Stomach (tissue), 9 donors: Measurements from ENCODE around the gene EFCAB11. TPM values are rescaled to one million over a fixed set of nuclear protein-coding genes. Genes with fewer than 3 reads are reported as not detected.
A peak's percentile ranks its signal among the peaks of the same experiment; 100 is the strongest.

ENCODE experiments used
- DNase-seq, 2 donors: peaks; one replicate each; pipeline versions ENCODE4 v3.0.0 to v3.0.0-alpha.2; 2013 to 2019
- H3K27ac ChIP-seq, 5 donors: fragments of 200-600 bp in 4 of 5; sonication (generic) in 4 of 5; one replicate each; pipeline ENCODE4 v1.5.1; 2013 to 2019; ENCODE audit warnings: mild to moderate bottlenecking in 1 of 5, moderate library complexity in 1 of 5
- H3K27me3 ChIP-seq, 3 donors: fragments of 200-600 bp; sonication (generic); one replicate each; pipeline ENCODE4 v1.5.1; 2017 to 2019; ENCODE audit warnings: mixed run types in 1 of 3
- H3K36me3 ChIP-seq, 4 donors: fragments of 200-600 bp; sonication (generic); 1 replicate in 3 of 4; 2 replicates in 1 of 4; pipeline ENCODE4 v1.5.1; 2016 to 2019
- H3K4me1 ChIP-seq, 4 donors: fragments of 200-600 bp; sonication (generic); one replicate each; pipeline ENCODE4 v1.5.1; 2016 to 2019
- H3K4me3 ChIP-seq, 4 donors: fragments of 200-600 bp; sonication (generic) in 3 of 4; one replicate each; pipeline ENCODE4 v1.5.1; 2016 to 2019; ENCODE audit warnings: mild to moderate bottlenecking in 1 of 4
- H3K9me3 ChIP-seq, 4 donors: fragments of 200-600 bp; sonication (generic); one replicate each; pipeline ENCODE4 v1.5.1; 2016 to 2019
- EP300 ChIP-seq: sonication (generic); formaldehyde crosslinking; IDR thresholded peaks from one replicate; pipeline ENCODE4 v1.6.1; 2017; ENCODE audit warnings: antibody characterized with exemption
- POLR2A ChIP-seq, 4 donors: fragments of 450-650 bp; IDR thresholded peaks; one replicate each; pipeline ENCODE4 v1.6.1; 2016; ENCODE audit warnings: antibody characterized with exemption in 4 of 4, control low read depth in 2 of 4, mild to moderate bottlenecking in 1 of 4, moderate library complexity in 1 of 4
- POLR2AphosphoS5 ChIP-seq, 3 donors: sonication (generic); formaldehyde crosslinking; IDR thresholded peaks; one replicate each; pipeline ENCODE4 v1.6.1; 2016; ENCODE audit warnings: antibody characterized with exemption in 3 of 3
- WGBS, 5 donors: extraction: QIAGEN DNeasy Blood & Tissue Kit in 3 of 5; methylation state at CpG; one replicate each; pipeline versions ENCODE4 v1.1.5 to v1.1.7; 2013 to 2018; 5-methylcytosine and 5-hydroxymethylcytosine counted together
- intact Hi-C: fragments of 100-400 bp; cut with DNase I; formaldehyde crosslinking; loops from one replicate; pipeline ENCODE4 v1.15.1; 2023; ENCODE audit warnings: low total_unique reads
- polyA plus RNA-seq, 3 donors: library from polyadenylated mRNA; stranded (reverse); fragments of 200-250 nt; gene quantifications; one replicate each; pipeline ENCODE4 v1.2.3, GENCODE V29; 2013
- total RNA-seq, 5 donors: library from RNA; depleted of rRNA; stranded (reverse); fragments of >200 nt; gene quantifications; one replicate each; pipeline versions ENCODE4 v1.1.0 to v1.2.3, GENCODE V29; 2014 to 2016
- TF ChIP-seq, protein P1 (sequence below), 7 experiments: fragments of 450-650 bp in 4 of 7; fragments of 200-600 bp in 3 of 7; sonication (generic) in 3 of 7; IDR thresholded peaks; one replicate each; pipeline ENCODE4 v1.5.1; 2016 to 2019; ENCODE audit warnings: antibody characterized with exemption in 7 of 7, control low read depth in 2 of 7, mild to moderate bottlenecking in 1 of 7
- donor health status: healthy with polysubstance abuse.
- donor health status: Bipolar disorder and iron deficiency.
- donor health status: healthy.

Gene EFCAB11
- total and polyA plus RNA-seq, 8 donors, result 4.5 to 20.4 (median 10.0) TPM

DNA sequence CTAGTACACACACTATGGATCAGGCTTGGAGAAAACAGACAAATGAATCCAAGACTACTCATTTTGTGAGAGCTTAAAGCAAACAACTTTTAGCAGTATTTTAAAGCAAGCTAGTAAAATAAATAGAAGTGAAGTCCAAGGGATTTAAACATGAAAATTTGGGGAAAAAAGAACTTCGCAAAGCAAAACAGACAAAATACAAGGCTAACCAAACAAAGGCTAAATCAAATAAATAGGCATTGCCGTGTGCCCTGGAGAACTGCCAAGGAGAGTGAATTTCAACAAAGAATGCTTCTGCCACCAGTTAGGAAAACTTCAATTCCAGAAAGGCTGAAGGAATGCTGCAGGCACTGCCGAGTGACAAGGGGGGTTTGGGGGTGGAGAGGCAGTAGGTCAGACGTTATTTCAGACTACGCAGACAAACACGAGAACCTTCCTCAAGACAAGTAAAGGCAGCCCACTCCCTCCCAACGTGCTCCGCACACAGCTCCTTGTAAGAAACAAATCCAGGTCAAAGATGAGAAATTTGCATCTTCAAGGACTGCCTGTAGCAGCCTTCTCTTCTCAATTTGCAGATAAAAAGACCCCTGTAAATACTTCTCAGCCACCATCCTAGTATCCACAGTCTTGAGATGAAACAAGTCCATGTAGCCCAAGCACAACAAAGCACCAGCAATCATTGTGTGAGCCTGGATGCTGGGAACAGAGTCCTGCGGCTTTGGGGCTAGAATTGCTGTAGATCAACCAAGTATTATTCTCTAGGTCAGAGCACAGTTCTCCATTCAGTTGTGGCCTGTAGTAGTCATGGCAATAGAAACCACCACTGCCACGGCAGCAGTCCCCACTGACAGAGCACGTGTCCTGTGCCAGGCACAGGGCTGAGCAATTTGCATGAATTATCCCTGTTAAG lies 43.3 kb downstream of the EFCAB11 start:
- no peak overlapping the region for H3K4me3 ChIP-seq
- 29 to 38% (median 36%) methylated on average over 11 of the region's 11 CpGs for WGBS, 5 donors

DNA sequence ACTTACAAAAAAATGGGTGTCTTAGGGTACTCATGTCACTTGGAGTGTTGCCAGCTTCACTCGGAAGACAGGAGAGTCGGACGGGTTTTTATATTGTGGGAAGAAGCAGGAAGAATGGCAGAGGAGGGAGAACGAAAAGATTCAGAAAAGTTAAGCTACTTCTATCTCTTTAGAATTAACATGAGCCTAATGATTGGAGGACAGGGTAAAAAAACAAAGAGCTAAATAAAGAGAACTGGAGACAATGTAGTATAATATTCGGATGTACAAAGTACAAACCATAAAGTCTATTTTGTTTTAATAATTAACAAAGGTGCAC lies 43.9 kb downstream of the EFCAB11 start:
- no peak overlapping the region for H3K4me3 ChIP-seq
- no peaks in the 10 kb centered on the region for H3K9me3 ChIP-seq
- peak overlapping the region in 1 of 5 donors; percentile 32 for H3K27ac ChIP-seq
- DNase-seq, result peak in 1 of 2 donors; percentile 39
- H3K27me3 ChIP-seq, result no peaks in the 10 kb centered on the region
- no peaks in the 10 kb centered on the region for H3K36me3 ChIP-seq
- no peak for TF ChIP-seq EP300
- no peak for TF ChIP-seq POLR2A (IDR thresholded peaks at IDR 0.05)
- TF ChIP-seq POLR2AphosphoS5 (IDR thresholded peaks at IDR 0.05), result no peak
- TF ChIP-seq, protein P1, sequence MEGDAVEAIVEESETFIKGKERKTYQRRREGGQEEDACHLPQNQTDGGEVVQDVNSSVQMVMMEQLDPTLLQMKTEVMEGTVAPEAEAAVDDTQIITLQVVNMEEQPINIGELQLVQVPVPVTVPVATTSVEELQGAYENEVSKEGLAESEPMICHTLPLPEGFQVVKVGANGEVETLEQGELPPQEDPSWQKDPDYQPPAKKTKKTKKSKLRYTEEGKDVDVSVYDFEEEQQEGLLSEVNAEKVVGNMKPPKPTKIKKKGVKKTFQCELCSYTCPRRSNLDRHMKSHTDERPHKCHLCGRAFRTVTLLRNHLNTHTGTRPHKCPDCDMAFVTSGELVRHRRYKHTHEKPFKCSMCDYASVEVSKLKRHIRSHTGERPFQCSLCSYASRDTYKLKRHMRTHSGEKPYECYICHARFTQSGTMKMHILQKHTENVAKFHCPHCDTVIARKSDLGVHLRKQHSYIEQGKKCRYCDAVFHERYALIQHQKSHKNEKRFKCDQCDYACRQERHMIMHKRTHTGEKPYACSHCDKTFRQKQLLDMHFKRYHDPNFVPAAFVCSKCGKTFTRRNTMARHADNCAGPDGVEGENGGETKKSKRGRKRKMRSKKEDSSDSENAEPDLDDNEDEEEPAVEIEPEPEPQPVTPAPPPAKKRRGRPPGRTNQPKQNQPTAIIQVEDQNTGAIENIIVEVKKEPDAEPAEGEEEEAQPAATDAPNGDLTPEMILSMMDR (IDR thresholded peaks at IDR 0.05), result no peak
- H3K4me1 ChIP-seq, result peaks cover 8 to 28% (median 12%) of the 10 kb centered on the region in 4 donors
- 21 to 57% (median 30%) methylated on average over 5 of the region's 5 CpGs for WGBS, 5 donors
- intact Hi-C loops, result loop anchor here (5.0 kb wide), 1 partner anchor 873 kb away; no protein-coding TSS in a partner anchor

More for the DNA sequence above, 43.3 kb downstream of the EFCAB11 start:
- no peak for TF ChIP-seq POLR2AphosphoS5 (IDR thresholded peaks at IDR 0.05)
- no peak for TF ChIP-seq POLR2A (IDR thresholded peaks at IDR 0.05)
- no peak for TF ChIP-seq EP300
- TF ChIP-seq, protein P1 (IDR thresholded peaks at IDR 0.05), result no peak
- no peaks in the 10 kb centered on the region for H3K36me3 ChIP-seq
- intact Hi-C loops, result loop anchor here (5.0 kb wide), 1 partner anchor 874 kb away; no protein-coding TSS in a partner anchor
- peak; percentile 36 to 78 for DNase-seq
- H3K4me1 ChIP-seq, result peaks cover 8 to 28% (median 12%) of the 10 kb centered on the region in 4 donors
- no peaks in the 10 kb centered on the region for H3K27me3 ChIP-seq
- no peaks in the 10 kb centered on the region for H3K9me3 ChIP-seq
- H3K27ac ChIP-seq, result peak overlapping the region in 2 of 5 donors; percentile 3 to 32

DNA sequence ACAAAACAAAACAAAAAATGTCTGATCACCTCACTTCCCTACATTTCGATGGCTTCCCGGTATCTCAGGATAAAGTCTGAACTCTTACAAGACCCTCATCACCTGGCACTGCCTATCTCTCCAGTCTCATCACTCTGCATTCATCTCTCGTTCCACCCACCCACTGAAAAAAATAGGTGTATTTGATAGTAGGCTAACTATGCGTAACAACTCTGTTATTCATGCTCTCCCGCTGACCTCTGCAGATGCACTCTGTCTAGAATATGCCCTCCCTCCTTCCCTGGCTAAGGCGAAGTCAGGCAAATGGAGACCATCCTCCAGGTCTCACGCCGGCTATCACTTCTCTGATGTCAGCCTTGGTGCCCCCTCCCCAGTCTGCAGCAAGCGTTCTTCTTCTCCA lies 44.9 kb downstream of the EFCAB11 start:
- no peaks in the 10 kb centered on the region for H3K27me3 ChIP-seq
- H3K9me3 ChIP-seq, result no peaks in the 10 kb centered on the region
- DNase-seq, result no peak
- TF ChIP-seq EP300, result no peak
- TF ChIP-seq, protein P1 (IDR thresholded peaks at IDR 0.05), result no peak
- no peak for TF ChIP-seq POLR2AphosphoS5 (IDR thresholded peaks at IDR 0.05)
- no peak for TF ChIP-seq POLR2A (IDR thresholded peaks at IDR 0.05)
- intact Hi-C loops, result no loop called here
- WGBS, 5 donors, result 92 to 98% (median 97%) methylated on average over 9 of the region's 9 CpGs
- no peaks in the 10 kb centered on the region for H3K36me3 ChIP-seq
- H3K4me3 ChIP-seq, result no peak overlapping the region
- H3K27ac ChIP-seq, result no peak overlapping the region
- peaks cover 8 to 28% (median 12%) of the 10 kb centered on the region in 4 donors for H3K4me1 ChIP-seq

DNA sequence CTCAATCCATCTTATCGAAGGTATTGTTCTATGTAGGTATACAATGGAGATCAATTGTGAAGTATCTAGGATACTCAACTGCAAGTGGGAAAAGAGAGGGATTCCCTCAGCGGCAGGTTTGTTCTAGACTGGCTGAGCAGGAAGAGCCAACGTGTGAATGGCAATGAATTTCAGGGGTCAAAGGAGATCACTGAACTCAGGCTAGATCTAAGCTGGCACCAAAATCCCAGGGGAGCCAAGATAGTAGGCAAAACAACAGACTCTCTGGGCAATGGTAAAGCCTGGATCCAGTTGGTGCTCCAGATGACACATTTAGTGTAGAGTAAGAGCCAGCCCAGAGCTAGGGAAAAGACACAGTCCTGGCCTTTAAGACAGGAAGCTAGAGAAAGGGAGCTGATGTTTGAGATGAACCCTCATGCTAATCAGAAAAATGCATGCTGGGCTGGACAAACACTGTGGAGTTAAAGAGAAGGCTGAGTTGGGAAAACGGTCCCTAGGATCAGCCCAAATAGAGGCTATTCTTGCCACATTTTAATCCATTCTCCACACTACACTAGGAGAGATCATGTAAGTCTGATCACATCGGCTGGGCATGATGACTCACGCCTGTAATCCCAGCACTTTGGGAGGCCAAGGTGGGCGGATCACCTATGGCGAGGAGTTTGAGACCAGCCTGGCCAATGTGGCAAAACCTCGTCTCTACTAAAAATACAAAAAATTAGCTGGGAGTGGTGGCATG lies 45.6 kb downstream of the EFCAB11 start:
- H3K9me3 ChIP-seq, result no peaks in the 10 kb centered on the region
- no peak for DNase-seq
- H3K27ac ChIP-seq, result no peak overlapping the region
- no peaks in the 10 kb centered on the region for H3K36me3 ChIP-seq
- WGBS, 5 donors, result 84 to 94% (median 92%) methylated on average over 9 of the region's 9 CpGs
- no peak overlapping the region for H3K4me3 ChIP-seq
- TF ChIP-seq POLR2AphosphoS5 (IDR thresholded peaks at IDR 0.05) (no peak), POLR2A (IDR thresholded peaks at IDR 0.05) (no peak), EP300 (no peak)
- TF ChIP-seq, protein P1 (IDR thresholded peaks at IDR 0.05), result no peak
- H3K27me3 ChIP-seq, result no peaks in the 10 kb centered on the region
- intact Hi-C loops, result no loop called here
- H3K4me1 ChIP-seq, result peaks cover 8 to 28% (median 12%) of the 10 kb centered on the region in 4 donors
